ENCODE results near the gene CIB4.

CIB4 gene

GRCh38 chr2:26550276-26551015 is 90.7 kb downstream of the CIB4 start:
- TF ChIP-seq, protein P1, sequence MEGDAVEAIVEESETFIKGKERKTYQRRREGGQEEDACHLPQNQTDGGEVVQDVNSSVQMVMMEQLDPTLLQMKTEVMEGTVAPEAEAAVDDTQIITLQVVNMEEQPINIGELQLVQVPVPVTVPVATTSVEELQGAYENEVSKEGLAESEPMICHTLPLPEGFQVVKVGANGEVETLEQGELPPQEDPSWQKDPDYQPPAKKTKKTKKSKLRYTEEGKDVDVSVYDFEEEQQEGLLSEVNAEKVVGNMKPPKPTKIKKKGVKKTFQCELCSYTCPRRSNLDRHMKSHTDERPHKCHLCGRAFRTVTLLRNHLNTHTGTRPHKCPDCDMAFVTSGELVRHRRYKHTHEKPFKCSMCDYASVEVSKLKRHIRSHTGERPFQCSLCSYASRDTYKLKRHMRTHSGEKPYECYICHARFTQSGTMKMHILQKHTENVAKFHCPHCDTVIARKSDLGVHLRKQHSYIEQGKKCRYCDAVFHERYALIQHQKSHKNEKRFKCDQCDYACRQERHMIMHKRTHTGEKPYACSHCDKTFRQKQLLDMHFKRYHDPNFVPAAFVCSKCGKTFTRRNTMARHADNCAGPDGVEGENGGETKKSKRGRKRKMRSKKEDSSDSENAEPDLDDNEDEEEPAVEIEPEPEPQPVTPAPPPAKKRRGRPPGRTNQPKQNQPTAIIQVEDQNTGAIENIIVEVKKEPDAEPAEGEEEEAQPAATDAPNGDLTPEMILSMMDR (IDR thresholded peaks at IDR 0.05; ENCODE audit: low read depth, low read length), result no peak
- DNase-seq (ENCODE audit: extremely low read depth, low read depth), result no peak

DNA sequence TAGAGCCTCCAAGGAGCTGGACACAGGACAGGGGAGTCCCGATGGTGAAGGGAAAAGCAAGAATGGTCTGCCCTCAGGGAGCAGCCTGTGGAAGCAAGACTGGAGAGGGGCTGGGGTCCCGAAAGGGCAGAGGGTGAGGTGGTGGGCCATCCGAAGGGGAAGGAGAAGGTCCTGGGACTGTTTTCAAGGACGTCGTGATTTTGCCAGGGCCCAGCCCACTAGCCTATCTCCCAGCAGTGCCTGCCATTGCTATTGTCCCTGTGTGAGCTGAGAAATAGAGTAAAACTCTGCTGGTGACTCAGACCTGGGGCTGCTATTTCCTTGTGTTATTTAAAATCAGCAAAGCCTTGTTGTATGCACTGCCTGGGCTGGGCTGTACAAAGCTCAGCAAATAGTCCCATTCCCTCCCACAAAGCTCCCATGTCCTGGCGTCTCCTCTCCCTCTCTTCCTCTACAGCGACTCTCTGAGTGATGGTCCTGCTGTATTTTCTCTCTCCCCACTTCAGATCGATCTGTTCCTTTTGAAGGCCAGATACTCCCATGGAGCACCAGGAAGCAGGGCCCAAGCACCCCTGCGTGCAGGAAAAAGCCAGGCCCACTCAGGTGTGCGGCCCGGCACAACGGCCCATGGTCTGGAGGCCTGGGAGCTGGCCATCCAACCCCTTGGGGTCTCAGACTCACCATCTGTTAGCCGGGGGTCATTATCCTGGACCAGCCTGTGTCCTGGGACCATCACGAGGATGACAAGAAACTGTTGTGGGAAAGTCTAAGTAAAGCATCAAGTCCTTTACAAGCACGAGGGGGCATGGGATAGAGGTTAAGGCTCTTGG is 98.3 kb downstream of the CIB4 start:
- DNase-seq (ENCODE audit: extremely low read depth, low read depth), result no peak
- TF ChIP-seq, protein P1 (IDR thresholded peaks at IDR 0.05; ENCODE audit: low read depth, low read length), result no peak

- TF ChIP-seq, protein P1 (IDR thresholded peaks at IDR 0.05; ENCODE audit: low read depth, low read length), result no peak
- no peak for DNase-seq (ENCODE audit: extremely low read depth, low read depth)
Measured at GRCh38 chr2:26542194-26542455, 99.0 kb downstream of the CIB4 start.

DNA sequence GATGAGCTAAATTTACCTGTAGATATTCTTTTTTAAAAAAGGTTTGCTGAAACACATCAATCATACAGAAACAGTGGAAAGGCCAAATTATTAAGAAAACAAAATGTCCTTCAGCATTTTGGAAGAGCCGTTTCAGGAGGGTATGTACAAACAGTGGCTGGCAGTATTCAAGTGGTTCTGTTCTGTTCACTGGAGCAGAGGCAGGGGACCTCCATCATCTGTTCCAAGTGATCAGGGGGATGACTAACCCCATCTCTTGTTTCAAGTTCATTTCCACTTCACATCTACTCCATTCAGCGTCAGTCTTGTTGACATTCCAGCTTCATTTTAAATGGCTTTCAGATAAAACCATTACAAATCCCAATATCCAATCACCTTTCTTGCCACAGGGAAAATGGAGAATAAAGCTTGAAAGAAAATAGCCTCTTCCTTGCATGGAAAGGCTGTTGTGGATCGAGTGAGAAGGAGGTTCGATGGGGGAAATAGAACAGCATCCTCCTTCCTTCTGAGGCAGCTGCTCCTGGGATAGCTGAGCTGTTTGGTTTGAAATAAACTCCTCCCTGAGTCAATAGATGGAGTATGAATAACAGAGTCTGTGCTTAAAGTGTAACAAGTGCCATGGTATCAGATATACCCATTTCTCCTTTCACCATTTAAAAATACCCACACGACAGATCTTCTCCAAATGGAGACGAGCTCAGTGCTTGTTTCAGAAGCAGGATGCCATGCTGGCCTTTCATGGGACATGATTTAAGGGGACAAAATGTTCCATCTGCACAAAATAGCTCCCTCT is 99.6 kb downstream of the CIB4 start:
- TF ChIP-seq, protein P1 (IDR thresholded peaks at IDR 0.05; ENCODE audit: low read depth, low read length), result no peak
- DNase-seq (ENCODE audit: extremely low read depth, low read depth), result no peak

- no peak for DNase-seq (ENCODE audit: extremely low read depth, low read depth)
- TF ChIP-seq, protein P1 (IDR thresholded peaks at IDR 0.05; ENCODE audit: low read depth, low read length), result no peak
Measured at GRCh38 chr2:26540961-26541360, 100.2 kb downstream of the CIB4 start.

DNA sequence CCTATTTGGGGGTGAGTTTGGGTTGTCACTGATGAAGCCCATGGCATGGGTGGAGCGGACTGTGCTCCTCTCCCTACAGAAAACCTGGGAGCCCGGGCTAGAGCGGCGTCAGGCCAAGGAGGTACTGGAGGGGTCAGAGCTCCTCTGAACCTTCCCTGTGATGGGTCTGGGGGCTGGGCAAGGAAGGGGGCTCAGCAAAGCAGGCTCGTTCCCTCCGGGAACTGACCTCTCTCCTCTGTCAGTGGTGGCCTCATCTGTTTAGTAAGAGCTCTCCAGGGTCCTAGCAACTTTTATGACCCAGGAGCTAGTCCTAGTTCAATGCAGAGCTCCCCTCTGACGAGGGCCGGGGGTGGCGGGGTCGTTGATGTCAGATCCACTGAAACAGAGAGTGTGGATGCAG is 100.9 kb downstream of the CIB4 start:
- TF ChIP-seq, protein P1 (IDR thresholded peaks at IDR 0.05; ENCODE audit: low read depth, low read length), result no peak
- DNase-seq (ENCODE audit: extremely low read depth, low read depth), result no peak
